Measurements from ENCODE around the gene ASPHD2.
A peak's percentile ranks its signal among the peaks of the same experiment; 100 is the strongest.

The ASPHD2 gene

DNA sequence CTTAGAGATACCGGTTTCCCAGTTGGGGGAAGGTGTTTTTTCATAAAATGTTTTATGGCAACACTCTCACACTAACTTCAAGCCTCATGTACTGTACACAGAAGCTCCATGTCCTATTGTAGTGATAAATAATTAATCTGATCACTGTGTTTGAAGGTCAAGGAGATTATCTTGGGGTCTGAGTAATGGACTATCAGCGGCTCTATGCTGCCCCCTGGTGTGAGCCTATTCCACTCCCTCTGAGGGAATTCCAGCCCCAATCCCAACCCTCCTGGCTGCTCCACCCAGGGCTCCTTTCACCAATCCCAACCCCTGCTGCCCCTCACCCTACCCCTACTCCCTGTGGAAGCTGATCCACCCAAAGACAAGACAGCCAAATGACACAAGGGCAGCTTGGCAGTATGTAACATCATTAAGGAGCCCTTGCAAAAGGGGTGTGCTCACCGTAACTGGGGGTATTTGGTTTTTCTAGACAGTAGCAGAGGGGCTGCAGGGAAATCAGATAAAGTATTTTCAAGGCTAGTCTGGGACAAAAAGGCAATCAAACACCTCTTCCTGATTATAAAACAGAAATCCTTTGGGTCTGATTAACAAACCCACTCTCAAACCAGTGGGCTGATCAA lies 32.2 kb downstream of the ASPHD2 start:
- DNase-seq (peak in 2 of 3 experiments; percentile 17 to 20), ATAC-seq (replicated peaks) (peak; percentile 37)
- H3K36me3 Mint-ChIP-seq (ENCODE audit: insufficient read depth), result peaks cover 26% of the 10 kb centered on the region

GRCh38 chr22:26462051-26462450 lies 33.0 kb downstream of the ASPHD2 start:
- Mint-ChIP-seq H3K36me3 (ENCODE audit: insufficient read depth) (peaks cover 34% of the 10 kb centered on the region), H3K9me3 (no peaks in the 10 kb centered on the region), H3K27ac (no peak overlapping the region), H3K4me3 (no peak overlapping the region), H3K27me3 (no peaks in the 10 kb centered on the region), H3K4me1 (ENCODE audit: low read depth in 2 of 2) (peaks cover 0 to 3% of the 10 kb centered on the region in 2 donors)
- ATAC-seq (replicated peaks) (no peak), DNase-seq (no peak)

More for the DNA sequence above, 32.2 kb downstream of the ASPHD2 start:
- no peaks in the 10 kb centered on the region for H3K9me3 Mint-ChIP-seq
- H3K27me3 Mint-ChIP-seq, result no peaks in the 10 kb centered on the region
- H3K27ac Mint-ChIP-seq, result no peak overlapping the region
- H3K4me1 Mint-ChIP-seq (ENCODE audit: low read depth in 2 of 2), result peaks cover 0 to 3% of the 10 kb centered on the region in 2 donors
- no peak overlapping the region for H3K4me3 Mint-ChIP-seq

GRCh38 chr22:26462641-26463040 lies 33.6 kb downstream of the ASPHD2 start:
- ATAC-seq (replicated peaks) (no peak), DNase-seq (no peak)
- Mint-ChIP-seq H3K27me3 (no peaks in the 10 kb centered on the region), H3K4me1 (ENCODE audit: low read depth in 2 of 2) (peaks cover 0 to 3% of the 10 kb centered on the region in 2 donors), H3K9me3 (no peaks in the 10 kb centered on the region), H3K27ac (no peak overlapping the region), H3K4me3 (no peak overlapping the region), H3K36me3 (ENCODE audit: insufficient read depth) (peaks cover 36% of the 10 kb centered on the region)

DNA sequence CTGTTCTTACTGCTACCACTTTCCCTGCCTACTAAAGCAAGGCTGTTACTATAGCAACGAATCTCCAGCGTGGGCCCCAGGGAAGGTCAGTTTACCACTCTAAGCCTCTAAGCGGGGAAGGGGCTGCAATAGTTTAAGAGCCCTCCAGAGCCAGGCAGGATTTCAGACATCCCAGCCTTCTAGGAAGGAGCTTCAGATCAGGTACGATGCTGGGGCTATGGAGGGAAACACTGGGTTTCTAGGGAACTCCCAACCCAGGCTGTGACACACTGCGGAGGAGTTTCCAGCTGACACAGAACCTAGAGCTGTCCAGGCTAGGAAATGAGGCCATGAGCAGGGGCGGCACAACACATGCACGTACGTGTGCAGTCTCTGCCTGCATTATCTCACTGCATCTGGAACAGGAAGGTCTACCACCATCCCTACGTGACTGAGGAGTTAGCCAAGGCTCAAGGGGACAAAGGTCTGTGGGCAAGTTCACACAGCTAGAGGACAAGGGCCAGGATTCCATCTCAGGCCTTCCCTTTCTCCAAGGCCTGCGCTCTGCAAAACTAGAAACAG lies 34.1 kb downstream of the ASPHD2 start:
- no peak overlapping the region for H3K27ac Mint-ChIP-seq
- DNase-seq (no peak), ATAC-seq (replicated peaks) (no peak)
- no peaks in the 10 kb centered on the region for H3K9me3 Mint-ChIP-seq
- H3K4me1 Mint-ChIP-seq (ENCODE audit: low read depth in 2 of 2), result peaks cover 0 to 3% of the 10 kb centered on the region in 2 donors
- no peaks in the 10 kb centered on the region for H3K27me3 Mint-ChIP-seq
- no peak overlapping the region for H3K4me3 Mint-ChIP-seq
- peaks cover 38% of the 10 kb centered on the region for H3K36me3 Mint-ChIP-seq (ENCODE audit: insufficient read depth)

- DNase-seq (no peak), ATAC-seq (replicated peaks) (no peak)
- H3K27me3 Mint-ChIP-seq, result no peaks in the 10 kb centered on the region
- H3K4me3 Mint-ChIP-seq, result no peak overlapping the region
- peaks cover 38% of the 10 kb centered on the region for H3K36me3 Mint-ChIP-seq (ENCODE audit: insufficient read depth)
- H3K27ac Mint-ChIP-seq, result no peak overlapping the region
- H3K9me3 Mint-ChIP-seq, result no peaks in the 10 kb centered on the region
- peaks cover 0 to 3% of the 10 kb centered on the region in 2 donors for H3K4me1 Mint-ChIP-seq (ENCODE audit: low read depth in 2 of 2)
Measured at GRCh38 chr22:26463688-26464087, 34.6 kb downstream of the ASPHD2 start.

GRCh38 chr22:26464312-26464711 lies 35.3 kb downstream of the ASPHD2 start:
- Mint-ChIP-seq H3K27me3 (no peaks in the 10 kb centered on the region), H3K9me3 (no peaks in the 10 kb centered on the region), H3K4me1 (ENCODE audit: low read depth in 2 of 2) (peaks cover 0 to 3% of the 10 kb centered on the region in 2 donors), H3K4me3 (no peak overlapping the region), H3K36me3 (ENCODE audit: insufficient read depth) (peaks cover 45% of the 10 kb centered on the region), H3K27ac (no peak overlapping the region)
- DNase-seq (no peak), ATAC-seq (replicated peaks) (no peak)

DNA sequence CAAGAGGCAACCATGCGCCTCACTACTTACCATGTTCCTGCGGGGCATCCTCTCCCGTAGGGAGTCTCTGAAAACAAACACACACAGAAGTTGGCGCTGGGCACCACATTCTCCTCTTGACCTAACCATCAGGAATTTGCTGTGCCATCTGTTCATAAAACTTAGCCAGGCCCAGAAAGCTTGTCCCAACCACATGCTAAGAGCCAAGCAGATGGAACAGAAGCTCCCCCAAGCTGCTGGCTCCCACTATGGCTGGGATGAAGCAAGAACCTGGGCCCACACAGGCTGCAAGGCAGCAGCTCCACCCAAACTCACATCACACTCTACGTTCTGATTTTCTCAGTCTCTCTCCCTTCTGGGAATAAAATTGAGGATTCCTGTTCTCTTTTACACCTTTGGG lies 37.1 kb downstream of the ASPHD2 start:
- Mint-ChIP-seq H3K4me3 (no peak overlapping the region), H3K36me3 (ENCODE audit: insufficient read depth) (peaks cover 57% of the 10 kb centered on the region), H3K27me3 (no peaks in the 10 kb centered on the region), H3K27ac (no peak overlapping the region), H3K4me1 (ENCODE audit: low read depth in 2 of 2) (peaks cover 0 to 3% of the 10 kb centered on the region in 2 donors), H3K9me3 (no peaks in the 10 kb centered on the region)
- no peak for DNase-seq
- ATAC-seq (replicated peaks), result no peak

DNA sequence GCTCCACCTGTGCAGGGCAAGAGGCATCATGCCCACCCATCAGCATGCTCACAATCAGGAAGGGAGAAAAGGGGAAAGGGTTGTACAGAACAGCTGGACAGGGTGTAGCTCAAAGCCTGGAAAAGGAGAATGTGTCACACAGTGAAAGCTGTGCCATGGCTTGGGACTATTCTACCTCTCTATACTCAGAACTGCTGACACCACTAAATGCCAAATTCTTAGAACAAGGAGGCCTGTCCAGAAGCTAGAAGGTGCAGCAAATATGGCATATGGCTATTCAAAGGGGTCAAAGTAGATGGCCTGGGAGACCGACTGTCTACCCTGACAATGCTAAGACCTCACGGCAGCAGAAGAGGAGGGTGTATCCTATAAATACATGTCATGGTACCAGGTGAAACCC lies 41.7 kb downstream of the ASPHD2 start:
- no peak for ATAC-seq (replicated peaks)
- H3K4me1 Mint-ChIP-seq (ENCODE audit: low read depth in 2 of 2), result no peaks in the 10 kb centered on the region

GRCh38 chr22:26471522-26471921 lies 42.5 kb downstream of the ASPHD2 start:
- no peak overlapping the region for H3K4me3 Mint-ChIP-seq
- ATAC-seq (replicated peaks), result no peak
- no peaks in the 10 kb centered on the region for H3K27me3 Mint-ChIP-seq
- H3K9me3 Mint-ChIP-seq, result no peaks in the 10 kb centered on the region
- no peak for DNase-seq
- no peak overlapping the region for H3K27ac Mint-ChIP-seq
- no peaks in the 10 kb centered on the region for H3K4me1 Mint-ChIP-seq (ENCODE audit: low read depth in 2 of 2)
- peaks cover 65% of the 10 kb centered on the region for H3K36me3 Mint-ChIP-seq (ENCODE audit: insufficient read depth)

More for the DNA sequence above, 41.7 kb downstream of the ASPHD2 start:
- no peak overlapping the region for H3K4me3 Mint-ChIP-seq
- H3K27me3 Mint-ChIP-seq, result no peaks in the 10 kb centered on the region
- DNase-seq, result no peak
- no peaks in the 10 kb centered on the region for H3K9me3 Mint-ChIP-seq
- H3K27ac Mint-ChIP-seq, result no peak overlapping the region
- peaks cover 62% of the 10 kb centered on the region for H3K36me3 Mint-ChIP-seq (ENCODE audit: insufficient read depth)

GRCh38 chr22:26474682-26475081 lies 45.6 kb downstream of the ASPHD2 start:
- ATAC-seq (replicated peaks) (peak; percentile 26), DNase-seq (no peak)
- Mint-ChIP-seq H3K27me3 (no peaks in the 10 kb centered on the region), H3K4me3 (no peak overlapping the region), H3K4me1 (ENCODE audit: low read depth in 2 of 2) (peaks cover 2 to 11% of the 10 kb centered on the region in 2 donors), H3K9me3 (no peaks in the 10 kb centered on the region), H3K36me3 (ENCODE audit: insufficient read depth) (peaks cover 63% of the 10 kb centered on the region), H3K27ac (peak overlapping the region in 1 of 2 donors; percentile 39)

- no peak for ATAC-seq (replicated peaks)
- no peaks in the 10 kb centered on the region for H3K9me3 Mint-ChIP-seq
- H3K4me1 Mint-ChIP-seq (ENCODE audit: low read depth in 2 of 2), result peaks cover 14 to 22% of the 10 kb centered on the region in 2 donors
Measured at GRCh38 chr22:26476705-26477340, 47.8 kb downstream of the ASPHD2 start.

DNA sequence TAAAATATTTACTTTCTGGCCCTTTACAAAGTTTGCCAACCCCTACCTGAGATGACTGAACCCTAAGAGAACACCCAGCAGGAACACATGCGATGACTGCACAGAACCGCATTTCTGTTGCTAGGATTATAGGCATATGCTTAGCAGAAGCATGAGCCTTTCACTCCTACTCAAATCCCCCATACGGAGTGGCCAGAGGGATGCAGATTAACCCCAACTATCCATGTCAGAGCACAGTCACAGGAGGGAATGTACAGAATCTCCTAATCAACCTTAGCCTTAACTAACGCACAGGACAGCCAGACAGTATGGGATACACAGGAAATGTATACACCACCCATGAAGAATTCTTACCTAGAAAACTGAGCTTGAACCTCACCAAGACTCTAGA lies 48.3 kb downstream of the ASPHD2 start:
- H3K4me3 Mint-ChIP-seq, result no peak overlapping the region
- ATAC-seq (replicated peaks) (no peak), DNase-seq (no peak)
- peaks cover 18 to 27% of the 10 kb centered on the region in 2 donors for H3K4me1 Mint-ChIP-seq (ENCODE audit: low read depth in 2 of 2)
- H3K27me3 Mint-ChIP-seq, result no peaks in the 10 kb centered on the region
- H3K9me3 Mint-ChIP-seq, result no peaks in the 10 kb centered on the region
- no peak overlapping the region for H3K27ac Mint-ChIP-seq
- H3K36me3 Mint-ChIP-seq (ENCODE audit: insufficient read depth), result peaks cover 53% of the 10 kb centered on the region

More at GRCh38 chr22:26476705-26477340, 47.8 kb downstream of the ASPHD2 start:
- Mint-ChIP-seq H3K27me3 (no peaks in the 10 kb centered on the region), H3K36me3 (ENCODE audit: insufficient read depth) (peaks cover 53% of the 10 kb centered on the region), H3K27ac (no peak overlapping the region), H3K4me3 (no peak overlapping the region)
- no peak for DNase-seq

DNA sequence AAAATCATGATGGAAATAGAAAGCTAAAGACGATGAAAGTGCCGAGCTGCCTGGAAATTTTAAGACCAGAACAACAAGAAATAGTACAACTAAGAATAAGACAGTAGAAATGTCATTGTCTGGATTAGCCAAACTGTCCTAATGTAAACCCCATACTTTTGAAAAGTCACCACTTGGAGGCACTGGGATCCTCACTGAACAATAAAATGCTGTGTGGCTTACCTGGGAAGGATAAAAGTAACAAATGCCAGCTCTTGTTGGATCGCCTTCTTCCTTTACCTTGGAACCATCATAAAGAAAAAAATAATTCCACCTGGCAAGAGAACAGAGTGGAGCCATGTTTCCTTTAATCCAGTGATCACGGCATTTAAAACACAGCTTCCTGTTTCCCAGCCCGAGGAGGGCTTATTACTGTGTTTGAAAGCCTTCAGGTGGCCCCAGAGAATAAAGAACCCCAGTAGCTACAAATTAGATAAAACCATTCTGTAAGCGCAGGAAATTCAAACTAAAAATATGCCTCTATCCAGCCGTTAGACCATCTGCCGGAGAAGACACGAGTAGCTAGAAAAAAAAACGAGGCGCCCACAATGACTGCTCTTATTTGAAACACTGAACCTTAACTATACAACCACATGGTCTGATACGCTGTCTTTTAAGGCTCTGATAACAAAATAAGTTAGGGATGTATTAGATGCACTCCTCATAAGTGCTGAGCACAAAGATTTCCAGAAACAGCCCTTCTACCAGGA lies 50.2 kb downstream of the ASPHD2 start:
- Mint-ChIP-seq H3K4me1 (ENCODE audit: low read depth in 2 of 2) (peaks cover 31 to 43% of the 10 kb centered on the region in 2 donors), H3K27ac (peak overlapping the region in 1 of 2 donors; percentile 16), H3K27me3 (no peaks in the 10 kb centered on the region), H3K36me3 (ENCODE audit: insufficient read depth) (peaks cover 54% of the 10 kb centered on the region), H3K9me3 (no peaks in the 10 kb centered on the region), H3K4me3 (peak overlapping the region; percentile 39 to 42)
- ATAC-seq (replicated peaks) (no peak), DNase-seq (no peak)
